ENCODE data around the gene CAMTA1.
A peak's percentile ranks its signal among the peaks of the same experiment; 100 is the strongest.

The CAMTA1 gene

GRCh38 chr1:7538849-7539768 is 753.9 kb downstream of the CAMTA1 start:
- TF ChIP-seq SP1 (IDR thresholded peaks at IDR 0.05), result no peak
- TF ChIP-seq SUZ12 (IDR thresholded peaks at IDR 0.05), result no peak
- TF ChIP-seq FOXA1 (IDR thresholded peaks at IDR 0.05), result no peak
- no peak for TF ChIP-seq FOXK2 (IDR thresholded peaks at IDR 0.05)
- TF ChIP-seq HDGF (IDR thresholded peaks at IDR 0.05; ENCODE audit: borderline replicate concordance), result no peak
- TF ChIP-seq ELF4 (IDR thresholded peaks at IDR 0.05), result no peak
- TF ChIP-seq PKNOX1 (IDR thresholded peaks at IDR 0.05), result no peak
- TF ChIP-seq TARDBP (IDR thresholded peaks at IDR 0.05), result no peak
- no peak for TF ChIP-seq FOXM1 (IDR thresholded peaks at IDR 0.05; ENCODE audit: borderline replicate concordance)
- TF ChIP-seq ARNT (IDR thresholded peaks at IDR 0.05), result no peak
- CTCF ChIA-PET, result interaction anchor here (0.8 to 1.0 kb wide), 3 partner anchors 22 to 333 kb away, joined by 3 read pairs; no protein-coding TSS in a partner anchor
- POLR2A ChIA-PET, result no interaction called here
- DNase-seq (ENCODE audit: extremely low spot score), result no peak

- TF ChIP-seq FOXA1 (IDR thresholded peaks at IDR 0.05) (no peak), FOXK2 (IDR thresholded peaks at IDR 0.05) (no peak), ARNT (IDR thresholded peaks at IDR 0.05) (no peak), HDGF (IDR thresholded peaks at IDR 0.05; ENCODE audit: borderline replicate concordance) (no peak), BHLHE40 (IDR thresholded peaks at IDR 0.05; ENCODE audit: borderline replicate concordance) (no peak), SUZ12 (IDR thresholded peaks at IDR 0.05) (no peak), L3MBTL2 (conservative IDR thresholded peaks at IDR 0.05) (no peak), TARDBP (IDR thresholded peaks at IDR 0.05) (no peak), ZNF384 (IDR thresholded peaks at IDR 0.05) (no peak), PKNOX1 (IDR thresholded peaks at IDR 0.05) (no peak), ELF4 (IDR thresholded peaks at IDR 0.05) (no peak)
- DNase-seq (ENCODE audit: extremely low spot score), result peak; percentile 57
- CTCF ChIA-PET, result interaction anchor here (0.5 to 1.4 kb wide), 11 partner anchors 10 to 729 kb away, joined by 3 to 9 read pairs (median 3); no protein-coding TSS in a partner anchor
- POLR2A ChIA-PET, result no interaction called here
These were observed 754.5 kb downstream of the CAMTA1 start for GRCh38 chr1:7539769-7540175.

GRCh38 chr1:7540816-7541215 is 755.6 kb downstream of the CAMTA1 start:
- CTCF ChIA-PET, result interaction anchor here (0.7 to 1.4 kb wide), 9 partner anchors 8 to 730 kb away, joined by 3 to 9 read pairs (median 3); no protein-coding TSS in a partner anchor
- no peak for DNase-seq (ENCODE audit: extremely low spot score)
- POLR2A ChIA-PET, result no interaction called here
- TF ChIP-seq PKNOX1 (IDR thresholded peaks at IDR 0.05) (no peak), TARDBP (IDR thresholded peaks at IDR 0.05) (no peak), SP1 (IDR thresholded peaks at IDR 0.05) (no peak), BHLHE40 (IDR thresholded peaks at IDR 0.05; ENCODE audit: borderline replicate concordance) (no peak), FOXK2 (IDR thresholded peaks at IDR 0.05) (no peak), ZNF384 (IDR thresholded peaks at IDR 0.05) (no peak), ELF4 (IDR thresholded peaks at IDR 0.05) (no peak), FOXA1 (IDR thresholded peaks at IDR 0.05) (no peak), LEF1 (IDR thresholded peaks at IDR 0.05; ENCODE audit: borderline replicate concordance) (no peak), SUZ12 (IDR thresholded peaks at IDR 0.05) (no peak), FOXM1 (IDR thresholded peaks at IDR 0.05; ENCODE audit: borderline replicate concordance) (no peak), NFRKB (IDR thresholded peaks at IDR 0.05) (no peak), HDGF (IDR thresholded peaks at IDR 0.05; ENCODE audit: borderline replicate concordance) (no peak)

DNA sequence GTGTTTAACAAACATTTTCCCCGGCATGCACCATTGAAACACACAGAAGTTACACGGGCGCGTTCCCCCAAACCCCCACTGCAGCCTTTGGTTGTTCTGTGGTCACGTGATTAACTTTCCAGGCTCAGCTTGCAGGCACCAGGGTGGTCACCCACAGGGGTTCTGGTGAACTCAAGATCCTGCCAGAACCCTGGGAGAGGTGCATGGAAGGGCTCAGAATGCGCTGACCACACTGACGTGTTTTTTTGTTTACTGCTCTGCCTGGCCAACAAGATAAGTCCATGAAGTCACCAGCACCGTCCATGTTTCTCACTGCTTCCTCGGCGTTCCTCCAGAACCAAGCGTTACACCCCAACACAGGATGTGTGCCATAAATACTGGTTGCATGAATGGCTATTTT is 756.4 kb downstream of the CAMTA1 start:
- ChIA-PET CTCF (no interaction called here), POLR2A (no interaction called here)

DNA sequence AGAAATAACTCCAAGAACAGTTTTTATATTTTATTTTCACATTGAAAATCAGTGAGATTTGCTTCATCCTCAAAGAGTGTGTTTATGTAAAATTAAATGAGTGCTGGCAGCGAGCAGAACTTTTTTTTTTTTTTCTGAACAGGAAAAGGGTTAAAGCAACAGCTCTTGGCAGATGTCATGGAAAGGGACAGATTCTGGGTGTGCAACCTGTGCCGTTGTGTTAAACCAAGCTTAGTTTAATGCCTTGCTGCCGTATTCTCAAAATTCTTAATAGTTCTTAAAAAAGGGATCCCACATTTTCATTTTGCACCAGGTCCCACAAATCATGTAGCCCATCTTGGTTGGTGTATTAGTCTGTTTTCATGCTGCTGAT is 758.5 kb downstream of the CAMTA1 start:
- no peak for TF ChIP-seq TARDBP (IDR thresholded peaks at IDR 0.05)
- no peak for TF ChIP-seq LEF1 (IDR thresholded peaks at IDR 0.05; ENCODE audit: borderline replicate concordance)
- no peak for TF ChIP-seq CTBP1 (IDR thresholded peaks at IDR 0.05; ENCODE audit: borderline replicate concordance)
- TF ChIP-seq L3MBTL2 (conservative IDR thresholded peaks at IDR 0.05), result no peak
- no peak for TF ChIP-seq PKNOX1 (IDR thresholded peaks at IDR 0.05)
- TF ChIP-seq FOXK2 (IDR thresholded peaks at IDR 0.05), result no peak
- TF ChIP-seq FOXM1 (IDR thresholded peaks at IDR 0.05; ENCODE audit: borderline replicate concordance), result no peak
- no peak for TF ChIP-seq SUZ12 (IDR thresholded peaks at IDR 0.05)
- no peak for TF ChIP-seq SP1 (IDR thresholded peaks at IDR 0.05)
- TF ChIP-seq ARNT (IDR thresholded peaks at IDR 0.05), result no peak
- no peak for TF ChIP-seq BHLHE40 (IDR thresholded peaks at IDR 0.05; ENCODE audit: borderline replicate concordance)
- no peak for TF ChIP-seq FOXA1 (IDR thresholded peaks at IDR 0.05)
- TF ChIP-seq NFRKB (IDR thresholded peaks at IDR 0.05), result no peak
- TF ChIP-seq HDGF (IDR thresholded peaks at IDR 0.05; ENCODE audit: borderline replicate concordance), result no peak
- TF ChIP-seq ZNF384 (IDR thresholded peaks at IDR 0.05), result no peak
- TF ChIP-seq ELF4 (IDR thresholded peaks at IDR 0.05), result no peak
- POLR2A ChIA-PET, result no interaction called here
- no peak for DNase-seq (ENCODE audit: extremely low spot score)
- CTCF ChIA-PET, result no interaction called here

More for the DNA sequence above, 756.4 kb downstream of the CAMTA1 start:
- no peak for DNase-seq (ENCODE audit: extremely low spot score)
- no peak for TF ChIP-seq ARNT (IDR thresholded peaks at IDR 0.05)
- TF ChIP-seq HDGF (IDR thresholded peaks at IDR 0.05; ENCODE audit: borderline replicate concordance), result no peak
- TF ChIP-seq SP1 (IDR thresholded peaks at IDR 0.05), result no peak
- TF ChIP-seq ZNF384 (IDR thresholded peaks at IDR 0.05), result no peak
- no peak for TF ChIP-seq CTBP1 (IDR thresholded peaks at IDR 0.05; ENCODE audit: borderline replicate concordance)
- no peak for TF ChIP-seq PKNOX1 (IDR thresholded peaks at IDR 0.05)
- no peak for TF ChIP-seq ELF4 (IDR thresholded peaks at IDR 0.05)
- no peak for TF ChIP-seq SUZ12 (IDR thresholded peaks at IDR 0.05)
